Stimulated activated naive CD8-positive, alpha-beta T cell treated with anti-CD3 and anti-CD28 coated beads, Interleukin-15, Interleukin-2, amounts not matched to agents 100 U/mL and 50 U/mL, for 24 hours (primary cell): ENCODE data around the gene PPP2R3B.
"Not testable (repeated sequence)": the region's sequence is repeated elsewhere in the genome, so short reads cannot be mapped to it uniquely, and the experiment has no call there.

Experiments used
- ATAC-seq: fragments of 150-1000 bp; cut with Tn5 transposase; one replicate; pipeline ENCODE4 v1.10.0; 2021
- DNase-seq: peaks from one replicate; pipeline ENCODE4 v3.0.0; 2021

PPP2R3B gene

GRCh38 chrX:405149-405548, 18.4 kb upstream of the PPP2R3B start:
- no peak for DNase-seq
- no peak for ATAC-seq

DNA sequence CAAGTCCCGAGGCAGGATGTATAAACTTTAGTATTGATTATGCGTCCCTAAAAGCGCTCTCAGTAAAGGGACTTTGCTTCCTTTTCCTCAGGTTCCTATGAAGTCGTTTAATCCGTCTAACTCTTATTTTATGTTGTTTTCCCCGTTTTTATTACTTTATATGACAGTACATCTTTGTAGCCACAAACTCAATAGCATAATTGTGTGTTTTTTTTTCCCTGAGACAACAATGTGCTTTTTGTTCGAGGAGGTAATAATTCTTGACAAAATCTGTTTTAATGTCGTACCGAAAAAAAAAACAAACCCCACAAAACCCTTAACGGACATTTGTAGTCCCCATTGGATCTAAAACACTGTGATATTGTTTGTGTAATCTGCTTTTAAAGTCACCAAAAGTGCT, 17.9 kb upstream of the PPP2R3B start:
- ATAC-seq: no peak
- DNase-seq: no peak

DNA sequence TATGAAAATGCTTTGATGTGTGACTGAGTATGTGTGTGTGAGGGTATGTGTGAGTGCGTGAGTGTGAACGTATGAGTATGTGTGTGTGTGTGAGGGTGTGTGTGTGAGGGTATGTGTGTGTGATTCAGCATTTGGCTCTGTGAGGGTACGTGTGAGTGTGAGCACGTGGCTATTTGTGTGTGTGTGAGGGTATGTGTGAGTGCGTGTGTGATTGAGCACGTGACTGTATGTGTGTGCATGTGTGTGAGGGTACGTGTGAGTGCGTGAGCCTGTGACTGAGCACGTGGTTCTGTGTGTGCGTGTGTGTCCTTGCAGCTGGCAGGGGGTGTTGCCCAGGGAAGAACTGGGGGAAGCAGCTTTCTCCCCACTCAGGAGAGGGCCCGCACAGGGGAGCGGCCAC, 16.1 kb upstream of the PPP2R3B start:
- DNase-seq (no peak), ATAC-seq (no peak)

DNA sequence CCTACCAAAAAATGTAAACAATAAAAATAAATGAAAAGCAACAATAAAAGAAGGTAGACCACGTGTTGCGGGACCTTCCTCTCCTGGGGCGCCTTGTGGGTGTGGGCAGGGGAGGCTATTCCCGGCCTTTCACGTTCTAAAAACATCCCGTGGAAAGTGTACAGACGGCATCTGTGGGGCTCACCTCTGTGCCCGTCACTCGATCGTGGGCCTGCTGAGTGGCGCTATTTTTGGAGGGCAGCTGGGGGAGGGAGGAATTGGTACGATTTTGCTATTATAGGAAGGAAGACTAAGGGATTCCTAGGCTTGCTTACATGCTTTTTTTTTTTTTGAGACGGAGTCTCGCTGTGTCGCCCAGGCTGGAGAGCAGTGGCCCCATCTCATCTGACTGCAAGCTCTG, 13.6 kb upstream of the PPP2R3B start:
- DNase-seq: no peak
- ATAC-seq: no peak

GRCh38 chrX:397575-397974, 10.9 kb upstream of the PPP2R3B start:
- no peak for DNase-seq
- ATAC-seq: no peak

DNA sequence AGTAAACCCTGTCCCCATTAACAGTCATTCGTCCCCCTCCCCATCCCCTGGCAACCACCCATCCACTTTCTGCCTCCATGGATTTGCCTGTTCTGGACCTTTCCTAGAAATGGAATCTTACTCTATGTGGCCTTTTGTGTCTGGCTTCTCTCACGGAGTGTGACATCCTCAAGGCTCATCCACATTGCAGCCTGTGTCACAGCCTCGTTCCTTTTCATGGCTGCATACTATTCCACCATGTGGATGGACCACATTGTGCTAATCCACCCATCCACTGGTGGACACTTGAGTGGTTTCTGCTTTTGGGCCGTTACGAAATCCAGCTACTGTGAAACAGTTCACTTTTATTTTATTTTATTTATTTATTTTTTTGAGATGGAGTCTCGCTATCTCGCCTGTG, 8.1 kb upstream of the PPP2R3B start:
- no peak for ATAC-seq
- DNase-seq: no peak

DNA sequence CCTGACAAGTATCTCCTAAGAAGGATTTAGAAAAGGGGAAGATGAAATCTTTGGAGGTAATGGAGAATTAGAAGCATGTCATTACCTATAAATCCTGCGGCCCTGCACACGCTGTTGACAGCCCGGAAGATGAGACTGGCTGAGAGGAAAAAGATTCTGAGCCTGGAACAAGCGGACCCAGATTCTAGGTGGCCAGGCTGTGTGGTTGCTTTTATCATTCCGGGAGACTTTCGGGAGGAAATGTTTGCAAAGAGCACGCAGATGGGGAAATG, 5.8 kb upstream of the PPP2R3B start:
- DNase-seq: no peak
- ATAC-seq: no peak

- DNase-seq (no peak), ATAC-seq (no peak)
These were observed 5.2 kb upstream of the PPP2R3B start for GRCh38 chrX:391717-392574.

GRCh38 chrX:390459-390858, 3.8 kb upstream of the PPP2R3B start:
- DNase-seq (no peak), ATAC-seq (no peak)

DNA sequence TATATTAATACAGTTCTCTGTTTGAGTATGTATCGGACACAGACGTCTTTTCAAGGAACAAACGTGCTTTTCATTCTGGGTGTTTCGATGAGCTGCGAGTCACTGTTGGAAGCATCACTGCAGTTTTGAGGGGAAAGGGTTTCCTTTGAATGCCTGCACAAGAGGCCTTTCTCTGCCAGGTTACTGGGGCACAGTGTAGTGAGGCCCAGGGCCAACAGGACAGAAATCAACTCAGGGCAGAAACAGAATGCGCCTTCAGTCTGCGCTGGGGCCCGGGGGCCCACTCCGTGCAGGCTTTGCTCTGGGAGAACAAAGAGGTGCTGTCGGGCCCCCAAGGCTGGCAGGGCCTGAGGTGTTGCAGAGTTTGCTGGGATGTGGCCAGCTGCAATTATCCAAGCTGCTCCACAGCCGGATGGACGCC, 2.3 kb upstream of the PPP2R3B start:
- DNase-seq (no peak), ATAC-seq (no peak)

DNA sequence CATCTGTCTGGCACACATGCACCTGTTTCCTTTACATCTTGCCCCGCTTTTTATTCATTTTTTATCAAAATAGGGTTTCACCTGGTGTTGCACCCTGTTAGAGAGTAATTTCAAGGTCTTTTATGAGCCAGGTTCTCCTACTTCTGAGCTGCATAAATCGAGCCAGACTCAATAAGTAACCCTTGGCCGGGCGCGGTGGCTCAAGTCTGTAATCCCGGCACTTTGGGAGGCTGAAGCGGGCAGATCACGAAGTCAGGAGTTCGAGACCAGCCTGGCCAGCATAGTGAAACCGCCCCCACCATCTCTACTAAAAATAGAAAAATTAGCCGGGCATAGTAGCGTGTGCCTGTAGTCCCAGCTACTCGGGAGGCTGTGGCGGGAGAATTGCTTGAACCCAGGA, 1.0 kb upstream of the PPP2R3B start:
- no peak for ATAC-seq
- no peak for DNase-seq

- peak; percentile 31 for ATAC-seq
- DNase-seq: peak; percentile 60
These were observed 404 bp downstream of the PPP2R3B start for GRCh38 chrX:386239-386767.

DNA sequence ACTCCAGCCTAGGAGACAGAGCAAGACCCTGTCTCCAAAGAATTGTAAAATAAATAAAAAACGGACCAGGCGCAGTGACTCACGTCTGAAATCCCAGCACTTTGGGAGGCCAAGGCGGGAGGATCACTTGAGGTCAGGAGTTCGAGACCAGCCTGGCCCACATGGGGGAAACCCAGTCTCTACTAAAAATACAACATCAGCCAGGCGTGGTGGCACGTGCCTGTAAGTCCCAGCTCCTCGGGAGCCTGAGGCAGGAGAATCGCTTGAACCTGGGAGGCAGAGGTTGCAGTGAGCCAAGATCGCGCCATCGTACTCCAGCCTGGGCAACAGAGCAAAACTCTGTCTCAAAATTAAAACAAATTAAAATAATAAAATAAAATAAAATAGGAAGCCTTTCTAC, 971 bp downstream of the PPP2R3B start:
- DNase-seq, ATAC-seq: not testable (repeated sequence)

- DNase-seq (no peak), ATAC-seq (no peak)
These were observed 1.8 kb downstream of the PPP2R3B start for GRCh38 chrX:384861-385260.

GRCh38 chrX:378443-378842, 8.3 kb downstream of the PPP2R3B start:
- no peak for DNase-seq
- no peak for ATAC-seq

- not testable (repeated sequence) for DNase-seq, ATAC-seq
These were observed 10.5 kb downstream of the PPP2R3B start for GRCh38 chrX:376206-376605.

DNA sequence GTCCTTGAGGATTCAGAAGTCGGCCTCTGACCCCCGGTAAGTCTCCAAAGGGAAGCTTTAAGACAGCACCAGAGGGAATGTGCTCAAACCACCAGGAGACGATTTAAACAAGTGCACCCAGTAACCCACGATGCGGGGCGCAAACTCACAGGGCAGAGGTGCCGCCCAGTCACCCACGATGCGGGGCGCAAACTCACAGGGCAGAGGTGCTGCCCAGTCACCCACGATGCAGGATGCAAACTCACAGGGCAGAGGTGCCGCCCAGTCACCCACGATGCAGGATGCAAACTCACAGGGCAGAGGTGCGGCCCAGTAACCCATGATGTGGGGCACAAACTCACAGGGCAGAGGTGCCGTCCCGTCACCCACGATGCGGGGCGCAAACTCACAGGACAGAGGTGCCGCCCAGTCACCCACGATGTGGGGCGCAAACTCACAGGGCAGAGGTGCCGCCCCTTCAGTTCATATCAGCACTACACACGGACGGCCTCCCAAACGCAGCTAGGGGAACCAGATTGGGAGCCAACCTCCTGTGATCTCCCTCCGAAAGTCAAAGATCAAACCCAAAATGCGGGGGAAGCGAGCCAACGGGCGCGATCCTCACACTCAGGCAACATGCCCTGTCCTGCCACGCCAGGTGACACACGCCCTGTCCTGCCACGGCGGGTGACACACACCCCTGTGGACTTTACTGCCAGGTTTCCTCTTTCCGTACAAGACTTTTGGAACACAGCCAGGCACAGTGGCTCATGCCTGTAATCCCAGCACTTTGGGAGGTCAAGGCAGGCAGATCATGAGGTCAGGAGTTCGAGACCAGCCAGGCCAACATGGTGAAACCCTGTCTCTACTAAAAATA, 11.3 kb downstream of the PPP2R3B start:
- ATAC-seq: no peak
- DNase-seq: no peak

DNA sequence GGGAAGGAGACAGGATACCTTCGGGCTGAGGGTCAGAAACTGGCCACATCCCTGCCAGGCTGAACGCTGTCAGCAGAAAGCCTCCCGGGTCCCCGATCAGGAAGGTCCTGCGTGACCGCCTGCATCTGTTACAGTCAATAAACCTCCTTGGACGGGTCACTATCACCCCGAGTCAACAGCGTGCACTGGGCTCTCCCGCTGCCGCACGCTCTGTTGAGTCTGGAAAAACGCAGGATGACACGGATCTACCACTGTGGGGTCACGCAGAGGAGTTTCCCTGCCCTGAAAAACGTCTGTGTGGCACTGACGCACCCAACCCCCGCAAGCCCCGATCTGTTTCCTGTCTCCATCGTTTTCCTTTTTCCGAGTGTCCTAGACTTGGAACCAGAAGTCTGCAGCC, 12.1 kb downstream of the PPP2R3B start:
- no peak for DNase-seq
- ATAC-seq: no peak

GRCh38 chrX:373641-374471, 12.9 kb downstream of the PPP2R3B start:
- DNase-seq (peak; percentile 50), ATAC-seq (peak; percentile 72)

DNA sequence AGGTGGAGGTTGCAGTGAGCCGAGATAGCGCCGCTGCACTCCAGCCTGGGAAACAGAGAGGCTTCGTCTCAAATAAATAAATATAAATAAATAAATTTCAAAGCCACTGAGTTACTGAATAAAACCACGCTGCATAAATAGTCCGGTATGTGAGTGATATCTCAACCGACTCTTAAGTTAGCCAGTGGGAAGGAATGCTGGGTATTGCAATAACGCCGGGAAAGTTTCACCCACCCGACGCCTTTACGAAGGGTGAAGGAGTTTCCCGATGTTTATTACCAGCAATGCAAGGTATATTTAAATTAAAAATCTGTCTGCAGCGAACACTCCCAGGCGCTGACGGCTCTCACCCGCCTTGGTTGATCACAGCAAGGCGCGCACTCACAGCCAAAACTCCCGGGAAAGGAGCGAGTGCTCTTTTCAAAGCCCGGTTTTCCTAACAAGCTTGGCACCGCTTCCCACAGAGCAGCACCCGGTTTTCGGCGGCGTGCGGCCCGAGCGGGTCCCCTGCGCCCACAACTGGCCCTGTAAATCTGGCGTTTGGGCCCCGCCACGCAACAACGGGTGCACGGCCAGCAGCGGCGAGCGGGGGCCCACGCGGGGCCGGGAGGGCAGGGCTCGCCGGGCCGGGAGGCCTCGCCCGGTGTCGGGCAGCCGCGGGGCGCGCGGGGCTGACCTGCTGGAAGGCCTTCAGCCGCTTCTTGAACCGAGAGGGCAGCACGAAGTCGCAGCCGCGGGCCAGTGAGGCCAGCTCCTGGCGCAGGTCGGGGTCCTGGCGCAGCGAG, 13.7 kb downstream of the PPP2R3B start:
- ATAC-seq: no peak

GRCh38 chrX:371907-372306, 14.8 kb downstream of the PPP2R3B start:
- ATAC-seq: no peak
- no peak for DNase-seq

More for the DNA sequence above, 13.7 kb downstream of the PPP2R3B start:
- DNase-seq: no peak
